HTR-8/SVneo (cell line): ENCODE data around the gene BLOC1S4.
"Not testable (repeated sequence)": the region's sequence is repeated elsewhere in the genome, so short reads cannot be mapped to it uniquely, and the experiment has no call there.

ENCODE experiments used
- DNase-seq: peaks from one replicate; pipeline ENCODE4 v3.0.0; 2011; ENCODE audit warnings: low spot score, mixed read lengths; ENCODE audit not compliant: insufficient read length
- FAIRE-seq: peaks from 2 replicates; lab custom pipeline; 2011; peaks lifted over from hg19 to GRCh38; lab: Jason Lieb, UNC

Gene BLOC1S4

DNA sequence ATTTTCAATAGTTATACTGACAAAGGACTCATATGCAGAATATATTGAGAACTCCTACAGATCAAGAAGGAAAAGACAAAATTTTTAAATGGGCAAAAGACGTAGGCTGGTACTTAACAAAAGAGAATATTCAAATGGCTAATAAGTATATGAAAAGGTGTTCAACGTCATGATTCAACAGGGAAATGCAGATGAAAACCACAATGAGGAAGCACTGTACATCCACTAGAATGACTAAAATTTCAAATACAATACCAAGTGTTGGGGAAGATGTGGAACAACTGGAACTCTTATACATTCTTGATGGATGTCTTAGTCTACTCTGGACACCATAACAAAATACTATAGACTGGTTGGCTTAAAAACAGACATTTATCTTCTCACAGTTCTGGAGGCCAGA lies 5.0 kb upstream of the BLOC1S4 start:
- DNase-seq: no peak
- no peak for FAIRE-seq

- no peak for DNase-seq
- FAIRE-seq: no peak
These were observed 1.0 kb upstream of the BLOC1S4 start for GRCh38 chr4:6714954-6715353.

- DNase-seq: no peak
- no peak for FAIRE-seq
These were observed 313 bp upstream of the BLOC1S4 start for GRCh38 chr4:6715704-6716017.

DNA sequence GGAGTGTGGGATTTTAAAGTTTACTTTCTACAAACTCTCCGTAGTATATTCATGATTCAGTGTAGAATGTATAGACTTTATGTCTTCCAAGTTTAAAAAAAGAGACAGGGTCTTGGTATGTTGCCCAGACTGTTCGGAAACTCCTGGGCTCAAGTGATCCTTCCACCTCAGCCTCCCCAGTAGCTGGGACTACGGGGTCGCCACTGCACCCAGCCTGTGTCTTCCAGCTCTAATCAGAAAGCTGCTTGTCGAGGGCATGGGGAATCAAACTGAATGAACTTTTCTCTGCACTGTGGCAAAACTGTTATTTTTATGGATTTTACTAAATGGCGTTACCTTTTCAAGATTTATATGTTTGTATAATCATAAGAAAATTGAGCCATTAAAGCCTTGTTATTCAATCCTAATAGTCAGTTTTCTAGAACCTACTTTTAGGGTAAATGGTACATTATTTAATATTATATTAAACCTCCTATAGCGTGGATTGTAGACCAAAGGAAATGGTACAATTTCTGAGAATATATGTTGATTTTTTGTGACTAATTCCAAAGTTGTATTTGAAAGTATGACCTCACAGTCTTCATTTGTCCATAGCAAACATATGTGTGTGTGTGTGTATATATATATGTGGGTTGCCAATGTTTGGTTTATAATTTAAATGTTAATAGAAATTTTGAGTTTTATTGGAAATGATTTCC lies 1.1 kb downstream of the BLOC1S4 start:
- DNase-seq (no peak), FAIRE-seq (no peak)

GRCh38 chr4:6718932-6719610 lies 3.1 kb downstream of the BLOC1S4 start:
- FAIRE-seq (no peak), DNase-seq (no peak)

DNA sequence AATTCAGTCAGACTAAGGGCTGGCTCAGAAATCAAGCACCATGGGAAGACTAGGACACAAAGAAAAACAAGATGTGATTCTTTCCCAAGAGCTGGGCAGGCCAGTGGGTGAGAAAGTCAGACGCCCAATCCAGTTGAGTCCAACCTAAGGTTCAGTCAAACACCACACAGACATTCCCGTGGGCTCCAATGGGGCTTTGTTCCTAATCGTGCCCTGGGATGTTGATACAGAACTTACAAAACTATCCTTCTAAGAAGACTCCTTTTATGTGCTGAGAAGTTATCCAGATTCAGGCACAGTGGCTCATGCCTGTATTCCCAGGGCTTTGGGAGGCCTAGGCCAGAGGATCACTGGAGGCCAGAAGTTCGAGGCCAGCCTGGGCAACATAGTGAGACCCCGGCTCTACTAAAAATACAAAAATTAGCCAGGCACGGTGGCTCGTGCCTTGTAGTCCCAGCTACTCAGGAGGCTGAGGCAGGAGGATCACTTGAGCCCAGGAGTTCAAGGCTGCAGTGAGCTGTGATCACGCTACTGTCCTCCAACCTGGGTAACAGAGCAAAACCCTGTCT lies 3.7 kb downstream of the BLOC1S4 start:
- no peak for FAIRE-seq

DNA sequence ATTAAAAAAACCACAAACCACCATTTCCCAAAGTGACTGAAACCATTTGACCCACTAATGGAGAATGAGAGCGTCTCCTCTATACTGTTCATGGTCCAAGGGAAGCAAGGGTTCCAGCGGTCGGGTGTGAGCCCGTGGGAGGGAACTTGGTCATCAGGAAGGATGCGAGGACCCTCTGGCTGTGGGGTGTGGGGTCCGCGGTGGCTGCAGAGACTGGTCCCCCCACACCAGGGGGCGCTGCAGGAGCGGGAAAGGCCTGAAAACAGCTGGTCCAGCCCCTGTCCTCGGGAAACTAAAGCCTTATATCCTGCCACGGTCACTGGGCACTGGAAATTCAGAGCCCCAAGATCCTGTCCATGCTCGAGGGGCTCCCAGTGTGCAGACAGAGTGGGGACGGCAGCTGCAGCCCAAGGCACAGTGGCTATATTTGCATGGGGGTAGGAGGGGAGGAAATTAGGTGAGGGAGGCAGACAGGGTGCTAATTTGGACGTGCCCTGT lies 4.3 kb downstream of the BLOC1S4 start:
- FAIRE-seq: peak; percentile 23
- peak; percentile 90 for DNase-seq

More for the DNA sequence above, 3.7 kb downstream of the BLOC1S4 start:
- DNase-seq: no peak

DNA sequence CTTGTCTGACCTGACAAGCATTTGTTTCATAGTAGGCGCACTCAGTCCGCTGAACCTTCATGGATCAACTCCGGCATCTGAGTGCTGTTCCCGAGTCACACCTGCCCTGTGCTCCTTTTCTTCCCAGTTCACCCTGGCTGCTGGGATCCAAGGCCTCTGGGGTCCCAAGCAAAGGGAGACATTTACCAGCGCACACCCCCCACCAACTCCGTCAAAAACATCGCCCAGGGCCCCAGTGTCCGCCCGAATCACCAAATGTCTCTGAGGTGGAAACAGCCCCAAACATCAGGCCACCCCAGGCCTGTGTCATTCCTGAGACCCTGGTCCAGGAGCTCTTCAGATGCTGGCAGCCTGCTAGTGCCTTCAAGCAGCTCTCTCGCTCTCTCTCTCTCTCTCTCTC lies 5.1 kb downstream of the BLOC1S4 start:
- DNase-seq: no peak
- no peak for FAIRE-seq

DNA sequence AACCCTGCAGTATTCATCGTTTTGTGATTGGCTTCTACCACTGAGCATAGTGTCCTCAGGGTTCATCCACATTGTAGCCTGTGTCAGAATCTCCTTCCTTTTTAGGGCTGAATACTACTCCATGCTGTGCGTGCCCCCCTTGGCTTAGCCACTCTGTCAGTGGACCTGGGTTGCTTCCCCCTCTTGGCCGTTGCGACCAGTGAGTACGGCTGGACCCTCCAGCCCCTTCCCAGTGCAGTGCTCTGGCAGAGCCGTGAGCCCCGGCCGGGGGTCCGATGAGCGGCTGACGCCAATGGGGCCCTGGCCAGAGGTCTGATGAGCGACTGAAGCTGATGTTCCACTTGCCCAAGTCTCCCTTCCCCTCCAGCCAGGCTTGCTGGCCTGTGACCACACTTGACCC lies 6.9 kb downstream of the BLOC1S4 start:
- FAIRE-seq (no peak), DNase-seq (no peak)

DNA sequence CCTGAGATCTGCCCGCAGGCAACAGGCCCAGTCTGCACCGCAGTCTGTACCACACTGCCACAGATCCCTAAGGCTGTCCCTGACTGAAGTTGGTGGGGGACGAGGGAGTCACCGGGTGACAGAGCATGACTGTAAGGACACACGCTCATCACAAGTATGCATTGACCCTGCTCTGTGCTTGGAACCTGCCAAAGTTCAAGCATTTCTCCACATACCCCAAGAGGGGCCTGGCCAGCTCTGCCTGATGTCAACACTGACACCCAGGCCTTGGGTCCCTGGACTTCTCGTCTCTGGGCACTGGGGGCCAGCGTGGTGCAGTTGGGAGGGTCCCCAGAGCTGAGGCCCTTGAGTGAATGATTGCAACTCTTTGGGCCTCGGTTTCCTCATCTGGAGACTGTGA lies 7.9 kb downstream of the BLOC1S4 start:
- FAIRE-seq (no peak), DNase-seq (no peak)

DNA sequence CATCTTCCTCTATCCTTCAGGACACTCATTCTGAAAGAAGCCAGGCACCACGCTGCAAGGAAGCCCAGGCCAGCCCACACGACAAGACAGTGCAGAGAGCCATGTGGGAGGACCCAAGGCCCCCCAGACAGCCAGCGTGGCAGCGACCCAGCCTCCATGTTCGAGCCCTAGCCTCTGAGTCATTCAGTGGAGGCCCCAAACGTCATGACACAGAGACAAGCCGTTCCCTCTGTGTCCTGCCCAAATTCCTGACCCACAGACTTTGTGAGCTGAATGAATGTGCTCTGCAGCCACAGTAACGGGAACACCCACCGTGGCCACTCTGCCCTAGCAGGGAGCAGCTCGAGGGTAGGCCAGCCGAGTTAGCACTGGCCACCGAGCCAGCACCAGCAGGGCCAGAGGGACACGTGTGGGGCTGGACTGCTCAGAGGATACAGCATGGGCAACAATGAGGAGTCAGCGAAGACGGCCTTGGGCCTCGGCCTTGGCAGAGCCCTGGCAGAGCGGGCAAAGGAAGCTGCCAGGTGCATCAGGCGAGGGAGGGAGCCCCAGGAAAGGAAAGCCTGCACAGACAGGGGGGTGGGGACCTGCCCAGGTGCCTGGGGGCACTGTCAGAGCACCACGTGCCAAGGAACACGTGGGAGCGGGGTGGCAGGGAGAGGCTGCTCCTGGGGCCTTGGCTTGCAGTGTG lies 8.6 kb downstream of the BLOC1S4 start:
- DNase-seq (no peak), FAIRE-seq (no peak)

GRCh38 chr4:6725427-6725961 lies 9.5 kb downstream of the BLOC1S4 start:
- FAIRE-seq: peak; percentile 99
- DNase-seq: not testable (repeated sequence)

GRCh38 chr4:6727081-6727942 lies 11.3 kb downstream of the BLOC1S4 start:
- FAIRE-seq (no peak), DNase-seq (no peak)

DNA sequence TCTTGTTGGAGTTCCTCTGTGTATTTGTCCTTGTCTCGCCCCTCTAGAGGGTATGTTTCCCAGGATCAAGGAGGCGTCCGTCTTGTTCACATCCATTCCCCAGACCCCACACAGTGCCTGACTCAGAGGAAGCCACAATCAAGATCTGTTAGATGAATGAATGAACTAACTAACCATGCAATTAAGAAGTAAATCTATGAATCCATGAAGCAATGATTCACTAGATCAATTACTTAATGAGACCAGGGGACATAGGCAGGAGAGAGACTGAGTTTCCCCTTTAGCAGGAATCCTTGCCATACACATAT lies 11.9 kb downstream of the BLOC1S4 start:
- DNase-seq (no peak), FAIRE-seq (no peak)

GRCh38 chr4:6728320-6729029 lies 12.5 kb downstream of the BLOC1S4 start:
- FAIRE-seq: no peak

DNA sequence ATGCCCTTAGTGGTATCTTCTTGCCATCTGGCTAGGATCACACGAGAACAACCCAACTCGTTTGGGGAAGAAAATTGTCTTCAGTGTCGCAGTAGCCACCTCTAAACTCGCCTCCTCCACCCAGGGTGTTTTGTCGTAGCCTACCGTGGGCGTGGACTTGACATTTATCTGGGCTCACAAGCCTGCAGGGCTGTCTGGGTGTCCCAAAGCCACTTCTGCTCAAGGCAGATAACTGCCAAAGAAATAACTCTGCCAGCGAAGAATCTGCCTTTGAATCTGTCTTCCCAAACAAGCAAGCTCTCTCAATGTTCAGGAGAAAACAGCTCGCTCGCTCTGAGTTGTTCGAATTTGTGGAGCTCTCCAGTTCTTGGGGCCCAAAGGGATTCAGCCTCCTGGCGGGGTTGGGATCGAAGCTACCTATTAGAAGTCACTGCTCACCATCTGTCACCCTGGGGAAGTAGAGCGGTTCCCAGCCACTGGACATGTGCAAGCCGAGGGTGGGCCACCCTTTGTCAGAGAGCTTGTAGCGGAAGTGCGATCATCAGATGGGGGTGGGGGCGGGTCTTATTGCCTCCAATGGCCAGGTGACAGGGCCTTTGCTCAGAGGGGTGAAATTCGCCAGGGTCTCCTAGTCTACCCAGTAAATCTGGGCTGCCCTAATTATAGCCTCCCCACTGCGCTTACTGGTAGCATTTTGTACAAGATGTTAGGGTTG lies 14.8 kb downstream of the BLOC1S4 start:
- DNase-seq: no peak
- no peak for FAIRE-seq

More at GRCh38 chr4:6728320-6729029, 12.5 kb downstream of the BLOC1S4 start:
- no peak for DNase-seq

DNA sequence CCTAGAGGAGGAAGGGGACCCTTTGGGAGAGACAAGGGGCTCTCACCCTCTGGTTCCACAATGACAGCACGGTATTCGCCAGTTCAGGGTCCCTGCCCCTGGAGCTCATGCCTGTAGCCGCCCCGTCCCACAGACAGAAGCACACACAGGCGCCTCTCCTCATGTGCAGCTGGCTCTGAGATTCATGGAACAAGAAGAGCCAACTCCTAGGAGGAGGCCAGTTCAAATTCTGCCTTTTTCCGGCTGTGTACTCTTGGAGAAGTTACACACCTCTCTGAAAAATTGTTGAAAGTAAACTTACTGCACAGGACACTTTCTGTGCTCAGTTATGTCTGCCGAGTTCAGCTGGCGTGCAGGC lies 15.3 kb downstream of the BLOC1S4 start:
- DNase-seq (no peak), FAIRE-seq (no peak)

DNA sequence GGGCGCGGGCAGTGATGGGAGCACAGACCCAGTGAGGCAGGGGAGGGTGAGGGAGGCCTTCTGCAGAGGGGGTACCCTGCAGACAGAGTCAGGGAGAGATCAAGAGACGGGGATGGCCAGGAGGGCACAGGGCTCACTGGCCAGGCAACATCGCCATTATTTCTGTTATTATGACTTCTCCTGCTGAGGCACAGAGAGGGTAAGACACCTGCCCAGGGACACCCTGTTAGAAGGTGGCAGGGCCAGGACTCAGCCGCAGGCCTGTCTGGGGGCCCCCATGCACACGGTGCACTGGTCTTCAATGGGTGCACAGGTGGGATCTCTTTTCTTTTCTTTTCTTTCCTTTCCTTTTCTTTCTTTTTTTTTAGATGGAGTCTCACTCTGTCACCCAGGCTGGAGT lies 15.8 kb downstream of the BLOC1S4 start:
- no peak for DNase-seq
- no peak for FAIRE-seq
